HG03280 (cell line): ENCODE measurements around the gene DGKD.

ENCODE experiments used
- ATAC-seq: cut with Tn5 transposase; IDR thresholded peaks from one replicate; pipeline ENCODE4 v1.9.1; 2021; ENCODE audit warnings: mild to moderate bottlenecking, moderate library complexity; ENCODE audit not compliant: unreplicated experiment

Gene DGKD

DNA sequence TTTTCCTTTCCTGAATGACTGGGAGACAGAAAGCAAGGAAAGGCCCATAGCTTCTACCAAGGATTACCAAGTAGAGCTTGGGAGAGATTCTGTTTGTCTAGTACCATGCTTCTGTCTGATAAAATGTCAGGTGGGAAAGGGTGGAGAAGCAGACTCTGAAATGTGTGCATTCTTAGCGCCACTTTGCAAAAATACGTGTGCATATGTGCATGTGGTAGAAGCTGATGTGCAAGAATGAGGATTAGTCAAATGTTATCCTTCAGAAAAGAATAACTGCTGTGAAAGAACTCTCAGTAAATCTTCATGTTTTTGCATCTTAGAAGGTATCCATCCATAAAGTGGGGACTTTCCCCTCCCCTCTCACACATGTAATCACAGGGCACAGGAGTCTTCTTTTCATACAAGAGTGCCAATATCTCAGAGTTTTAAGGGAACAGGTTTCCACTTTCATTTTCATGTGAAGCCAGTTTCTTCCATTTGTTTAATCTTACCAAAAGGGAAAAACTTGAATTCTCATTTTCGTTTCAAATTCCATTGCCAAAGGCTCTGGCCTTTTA, 15.4 kb upstream of the DGKD start:
- no peak for ATAC-seq

DNA sequence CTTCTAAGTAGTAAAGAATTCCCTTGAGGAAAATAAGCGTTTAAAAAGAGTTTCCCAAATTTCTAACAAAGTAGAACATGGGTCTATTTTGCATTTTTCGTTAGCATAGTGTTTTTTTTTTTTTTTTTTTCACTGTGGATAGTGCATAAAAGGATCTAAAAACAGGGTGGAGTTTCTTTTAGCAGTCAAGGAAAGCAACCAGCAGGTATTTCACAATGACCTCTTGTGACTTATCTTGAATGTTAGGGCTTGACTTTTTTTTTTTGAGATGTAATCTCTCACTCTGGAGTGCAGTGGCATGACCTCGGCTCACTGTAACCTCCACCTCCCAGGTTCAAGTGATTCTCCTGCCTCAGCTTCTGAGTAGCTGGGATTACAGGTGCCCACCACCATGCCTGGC, 14.9 kb upstream of the DGKD start:
- no peak for ATAC-seq

DNA sequence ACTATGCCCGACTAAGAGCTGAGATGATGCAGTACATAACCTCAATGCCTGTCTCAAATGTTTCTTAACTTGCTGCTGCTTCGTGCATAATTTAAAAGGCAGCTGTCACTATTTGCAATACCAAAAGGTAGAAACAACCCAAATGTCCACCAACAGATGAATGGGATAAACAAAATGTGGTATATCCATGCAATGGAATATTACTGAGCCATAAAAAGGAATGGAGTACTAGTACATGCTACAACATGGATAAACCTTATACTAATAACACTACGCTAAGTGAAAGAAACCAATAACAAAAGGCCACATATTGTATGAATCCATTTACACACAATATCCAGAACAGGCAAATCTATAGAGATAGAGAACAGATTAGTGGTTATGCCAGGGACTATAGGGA, 13.0 kb upstream of the DGKD start:
- ATAC-seq, result no peak

DNA sequence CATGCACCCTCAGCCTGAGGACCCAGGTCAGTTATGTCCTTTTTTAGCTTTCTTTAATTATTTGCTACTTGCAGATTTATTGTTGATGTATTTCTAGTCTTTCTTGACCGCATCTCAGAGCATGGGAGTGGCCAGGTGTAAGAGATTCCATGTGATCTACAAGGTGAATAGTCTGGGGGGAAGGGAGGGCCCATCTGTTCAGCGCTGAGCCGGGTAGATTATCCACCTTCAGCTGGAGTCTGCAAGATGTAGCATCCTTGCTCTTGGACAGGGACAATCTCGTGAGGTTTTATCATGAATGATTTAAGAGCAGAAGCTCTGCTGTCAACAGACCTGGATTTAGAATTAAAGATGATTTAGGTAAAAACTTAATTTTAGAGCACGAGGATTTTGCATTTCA, 12.0 kb upstream of the DGKD start:
- no peak for ATAC-seq

DNA sequence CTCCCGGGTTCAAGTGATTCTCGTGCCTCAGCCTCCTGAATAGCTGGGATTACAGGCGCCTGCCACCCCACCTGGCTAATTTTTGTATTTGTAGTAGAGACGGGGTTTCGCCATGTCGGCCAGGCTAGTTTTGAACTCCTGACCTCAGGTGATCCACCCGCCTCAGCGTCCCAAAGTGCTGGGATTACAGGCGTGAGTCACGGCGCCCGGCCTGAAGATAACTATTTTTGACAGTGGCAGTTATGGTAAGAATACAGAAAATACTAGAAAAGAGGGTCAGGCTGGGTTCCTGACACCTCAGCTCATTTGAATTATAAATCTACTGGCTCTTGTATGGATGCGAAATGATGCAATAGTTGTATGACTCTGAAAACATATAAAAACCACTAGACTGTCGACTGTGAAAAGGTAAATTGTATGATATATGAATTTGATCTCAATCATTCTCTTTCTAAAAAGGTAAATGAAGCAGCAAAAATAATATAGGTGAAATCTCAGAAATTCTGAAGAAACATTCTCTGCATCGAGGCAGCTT, 11.1 kb upstream of the DGKD start:
- ATAC-seq, result no peak

DNA sequence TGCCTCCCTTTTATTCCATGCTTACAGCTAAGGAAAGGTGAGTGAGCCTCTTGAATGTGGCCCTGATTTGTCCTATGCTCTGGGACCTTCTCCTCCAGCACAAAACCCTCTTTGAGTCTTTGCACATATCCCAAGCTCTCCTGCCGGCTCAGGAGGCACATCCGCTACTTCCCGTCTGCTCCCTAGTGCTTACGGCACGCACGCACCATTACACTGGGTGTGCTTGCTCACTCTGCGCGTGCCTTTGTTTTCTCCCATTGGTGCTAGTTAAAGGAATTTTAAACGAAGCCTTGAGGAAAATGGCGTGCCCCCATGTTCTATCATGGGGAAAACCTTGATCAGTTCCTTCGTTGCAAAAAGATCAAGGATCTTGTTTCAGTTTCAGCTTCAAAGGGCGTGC, 7.9 kb upstream of the DGKD start:
- no peak for ATAC-seq

DNA sequence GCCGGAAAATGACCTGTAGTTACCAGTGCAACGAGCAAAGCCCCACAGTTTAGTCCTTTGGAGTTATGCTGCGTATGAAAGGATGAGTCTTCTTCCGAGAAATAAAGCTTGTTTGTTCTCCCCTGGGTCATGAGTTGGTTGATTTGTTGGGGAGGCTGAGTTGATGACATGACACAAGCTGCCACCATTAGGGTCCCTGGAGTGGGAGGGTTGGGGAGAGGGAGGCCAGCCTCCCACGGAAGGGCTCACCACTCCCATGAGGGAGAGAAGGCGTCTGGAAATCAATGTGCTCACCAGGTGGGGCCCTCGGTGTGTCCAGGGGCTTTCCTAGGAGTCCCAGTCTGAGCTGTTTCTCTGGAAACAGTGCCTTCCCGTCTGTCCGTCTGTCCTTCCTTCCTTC, 7.4 kb upstream of the DGKD start:
- ATAC-seq, result no peak

DNA sequence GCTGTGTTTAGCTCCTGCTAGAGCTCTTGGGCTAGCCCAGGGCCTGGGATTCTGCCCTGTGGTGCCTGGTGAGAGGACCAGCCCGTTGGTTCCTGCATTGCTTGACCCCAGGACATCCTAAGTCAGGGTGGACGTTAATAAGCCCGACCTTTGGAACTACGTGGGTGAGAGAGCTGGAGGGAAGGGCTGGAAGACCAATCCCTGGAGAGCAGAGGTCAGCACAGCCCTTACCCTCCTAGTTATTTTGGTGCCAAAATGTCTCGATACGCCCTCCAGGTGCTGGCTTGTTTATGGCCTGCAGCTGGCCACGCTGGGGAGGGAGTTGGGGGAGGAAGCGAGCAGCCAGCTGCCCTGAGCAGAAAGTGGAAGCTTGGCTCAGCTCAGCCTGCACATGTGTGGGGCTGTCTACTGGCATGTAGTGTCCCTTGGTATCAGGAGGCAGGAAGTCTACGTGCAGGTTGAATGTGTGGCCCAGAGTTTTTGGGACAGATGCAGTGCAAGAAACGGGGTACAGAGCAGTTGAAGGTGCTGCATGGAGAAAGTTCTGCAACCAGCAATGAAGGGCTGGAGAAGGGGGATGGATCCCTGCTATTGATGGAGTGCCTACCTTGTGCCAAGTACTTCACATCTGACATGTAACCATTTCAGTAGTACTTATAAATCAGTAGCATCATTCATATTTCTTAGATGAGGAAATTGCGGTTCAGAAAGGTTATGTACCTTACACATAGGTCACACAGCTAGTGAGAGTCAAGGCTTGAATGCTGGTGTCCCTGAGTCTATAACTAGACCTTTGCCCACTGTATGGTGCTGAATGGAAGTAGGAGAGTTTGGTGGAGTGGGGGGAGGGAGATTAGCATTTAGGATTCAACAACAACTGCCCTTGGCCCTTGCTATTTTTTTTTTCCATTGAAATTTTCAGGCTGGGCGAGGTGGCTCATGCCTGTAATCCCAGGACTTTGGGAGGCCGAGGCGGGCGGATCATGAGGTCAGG, 5.0 kb upstream of the DGKD start:
- peak; percentile 61 for ATAC-seq

DNA sequence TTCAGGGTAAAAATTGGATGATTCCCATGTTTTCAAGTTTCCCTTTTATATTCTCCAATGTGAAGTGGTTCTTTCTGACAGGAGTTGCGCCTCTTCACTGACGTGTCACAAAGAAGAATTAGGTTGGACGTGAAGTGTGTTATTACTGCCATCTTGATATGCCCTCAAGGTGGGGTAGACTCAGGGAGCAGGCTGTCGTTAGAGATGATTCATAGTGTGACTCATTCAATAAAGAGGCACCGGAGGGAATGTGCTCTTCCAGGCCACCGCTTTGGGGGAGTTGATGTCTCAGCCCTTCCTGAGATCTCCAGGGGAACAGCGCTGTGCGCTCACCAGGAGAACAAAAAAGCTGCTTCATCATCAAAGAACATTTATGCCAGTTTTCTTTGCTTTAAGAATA, 3.6 kb upstream of the DGKD start:
- ATAC-seq, result no peak

DNA sequence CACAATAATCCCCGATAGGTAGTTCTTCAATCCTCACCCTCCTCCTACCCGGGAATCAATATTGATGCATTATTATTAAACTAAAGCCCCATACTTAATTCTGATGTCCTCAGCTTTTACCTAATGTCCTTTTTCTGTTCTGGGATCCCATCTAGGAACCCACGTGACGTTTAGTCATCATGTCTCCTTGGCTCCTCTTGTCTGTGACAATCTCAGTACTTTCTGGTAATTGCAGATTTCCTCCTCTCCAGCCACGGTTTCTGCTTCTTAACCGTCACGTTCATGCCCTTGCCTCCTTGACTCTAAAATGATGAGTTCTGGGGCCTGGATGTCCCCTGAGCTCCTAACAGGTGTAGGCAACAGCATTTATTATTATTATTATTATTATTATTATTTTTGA, 2.9 kb upstream of the DGKD start:
- no peak for ATAC-seq

DNA sequence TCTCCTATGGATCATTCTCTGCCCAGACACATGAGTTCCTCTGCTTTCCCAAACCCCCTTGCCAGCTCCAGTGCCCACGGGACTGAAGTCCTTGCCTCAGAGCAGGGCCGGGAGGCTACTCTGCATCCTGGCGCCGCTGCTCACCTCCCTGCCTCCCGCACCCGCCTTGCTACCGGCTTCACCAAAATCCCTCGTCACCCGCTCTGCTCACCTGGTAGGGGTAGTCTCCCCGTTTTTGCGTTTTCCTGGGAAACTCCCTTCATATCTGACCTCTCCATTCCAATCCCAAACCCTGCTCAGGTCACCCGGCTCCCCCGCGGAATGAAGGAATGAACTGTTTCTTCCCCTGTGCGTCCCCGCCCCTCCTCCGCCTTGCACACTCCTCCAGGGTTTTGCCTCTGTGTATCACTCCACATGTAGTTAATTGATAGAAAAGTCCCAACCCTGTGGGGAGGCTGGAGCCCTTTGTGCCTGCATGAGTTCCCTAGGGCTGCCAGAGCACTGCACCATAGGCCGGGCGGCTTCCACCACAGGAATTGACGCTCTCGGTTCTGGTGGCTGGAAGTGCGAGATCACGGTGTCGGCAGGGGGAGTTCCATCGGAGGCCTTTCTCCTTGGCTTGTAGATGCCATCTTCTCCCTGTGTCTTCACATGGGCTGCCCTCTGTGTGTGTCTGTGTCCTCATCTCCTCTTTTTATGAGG, 2.0 kb upstream of the DGKD start:
- no peak for ATAC-seq

DNA sequence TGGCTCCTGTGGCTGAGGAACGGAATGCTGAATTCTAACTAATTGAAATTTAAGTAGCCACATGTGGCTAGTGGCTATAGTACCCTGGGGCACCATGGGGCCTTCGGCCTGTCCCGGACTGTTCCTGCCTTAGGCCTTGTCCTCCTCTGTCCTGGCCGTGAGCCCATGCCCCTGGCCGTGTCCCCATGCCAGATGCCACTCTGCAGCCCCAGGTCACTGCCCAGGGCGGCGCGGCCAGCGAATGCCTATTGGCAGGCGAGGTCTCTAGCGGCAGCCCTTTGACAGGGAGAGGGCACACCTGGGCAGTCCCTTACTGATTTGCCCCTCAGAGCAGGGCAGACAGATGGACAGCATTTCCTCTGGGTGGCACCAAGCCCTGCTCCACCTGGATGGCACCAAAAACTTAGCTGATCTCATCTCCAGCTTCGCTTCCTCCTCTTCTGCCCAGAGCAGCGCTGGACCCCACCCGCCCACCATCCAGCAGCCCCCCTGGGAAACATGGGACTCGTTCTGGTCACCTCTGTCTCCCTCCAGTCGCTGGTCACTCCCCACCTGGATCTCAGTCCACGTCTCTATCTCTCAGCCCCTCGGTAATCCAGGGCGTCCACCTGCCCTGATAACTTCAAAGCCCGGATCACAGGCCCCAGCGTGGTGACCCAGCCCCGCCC, 1.1 kb upstream of the DGKD start:
- ATAC-seq, result no peak

DNA sequence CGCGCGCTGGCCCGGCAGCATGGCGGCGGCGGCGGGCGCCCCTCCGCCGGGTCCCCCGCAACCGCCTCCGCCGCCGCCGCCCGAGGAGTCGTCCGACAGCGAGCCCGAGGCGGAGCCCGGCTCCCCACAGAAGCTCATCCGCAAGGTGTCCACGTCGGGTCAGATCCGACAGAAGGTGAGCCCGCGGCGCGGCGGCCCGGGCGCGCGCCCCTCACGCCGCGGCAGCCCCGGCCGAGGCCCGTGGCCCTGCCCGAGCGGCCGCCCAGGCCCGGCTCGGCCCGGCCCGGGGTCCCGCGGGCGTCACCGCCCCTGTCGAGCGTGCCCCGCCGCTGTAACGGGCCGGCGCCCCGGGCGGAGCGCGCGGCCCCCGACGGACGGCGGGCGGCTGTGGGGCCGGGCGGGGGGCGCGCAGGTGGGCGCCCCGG, 218 bp downstream of the DGKD start:
- peak; percentile 53 for ATAC-seq

DNA sequence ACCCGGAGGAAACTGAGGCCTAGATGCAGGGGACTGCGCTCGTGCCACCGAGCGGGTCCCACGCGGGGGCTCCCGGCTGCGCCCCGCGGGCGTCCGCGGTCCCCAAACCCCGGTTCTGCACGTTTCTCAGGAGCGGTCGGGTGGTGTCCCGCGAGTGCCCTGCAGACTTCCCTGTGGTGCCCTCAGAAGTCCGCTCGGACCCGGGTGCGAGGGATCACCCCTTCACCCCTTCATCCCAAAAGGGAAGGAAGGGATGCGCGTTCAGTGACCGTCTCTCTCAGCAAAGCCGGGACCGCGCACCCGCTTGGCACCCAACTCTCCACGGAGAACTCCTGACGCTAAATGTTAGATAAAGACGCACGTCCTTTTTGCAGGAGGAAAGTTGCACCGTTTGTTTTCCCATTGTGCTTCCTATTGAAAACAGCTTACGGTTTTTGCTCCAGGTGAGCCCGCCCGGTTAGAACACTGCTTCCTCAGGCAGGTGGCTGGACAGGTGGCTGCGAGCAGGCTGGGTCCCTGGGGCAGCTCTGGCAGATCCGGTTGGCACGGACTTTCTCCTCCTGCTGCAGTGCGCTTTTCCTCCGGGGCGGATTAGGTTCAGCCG, 779 bp downstream of the DGKD start:
- no peak for ATAC-seq

DNA sequence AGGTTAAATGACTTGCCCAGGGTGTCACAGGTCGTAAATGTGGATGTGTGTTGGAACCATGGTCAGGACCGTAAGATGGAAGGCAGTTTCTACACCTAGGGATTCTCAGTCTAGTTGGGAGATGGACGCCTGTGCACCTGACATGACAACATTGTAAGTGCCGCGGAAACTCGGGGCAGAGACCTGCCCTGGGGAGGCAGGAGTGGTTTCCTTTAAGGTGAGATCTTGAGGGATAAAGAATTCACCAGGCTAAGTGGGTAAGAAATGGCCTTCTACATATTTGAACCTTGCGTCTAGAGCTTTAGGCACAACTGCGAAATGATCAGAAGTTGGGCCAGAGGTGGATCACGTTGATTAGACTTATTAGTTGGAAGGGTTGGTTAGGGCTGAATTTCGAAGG, 1.6 kb downstream of the DGKD start:
- no peak for ATAC-seq

DNA sequence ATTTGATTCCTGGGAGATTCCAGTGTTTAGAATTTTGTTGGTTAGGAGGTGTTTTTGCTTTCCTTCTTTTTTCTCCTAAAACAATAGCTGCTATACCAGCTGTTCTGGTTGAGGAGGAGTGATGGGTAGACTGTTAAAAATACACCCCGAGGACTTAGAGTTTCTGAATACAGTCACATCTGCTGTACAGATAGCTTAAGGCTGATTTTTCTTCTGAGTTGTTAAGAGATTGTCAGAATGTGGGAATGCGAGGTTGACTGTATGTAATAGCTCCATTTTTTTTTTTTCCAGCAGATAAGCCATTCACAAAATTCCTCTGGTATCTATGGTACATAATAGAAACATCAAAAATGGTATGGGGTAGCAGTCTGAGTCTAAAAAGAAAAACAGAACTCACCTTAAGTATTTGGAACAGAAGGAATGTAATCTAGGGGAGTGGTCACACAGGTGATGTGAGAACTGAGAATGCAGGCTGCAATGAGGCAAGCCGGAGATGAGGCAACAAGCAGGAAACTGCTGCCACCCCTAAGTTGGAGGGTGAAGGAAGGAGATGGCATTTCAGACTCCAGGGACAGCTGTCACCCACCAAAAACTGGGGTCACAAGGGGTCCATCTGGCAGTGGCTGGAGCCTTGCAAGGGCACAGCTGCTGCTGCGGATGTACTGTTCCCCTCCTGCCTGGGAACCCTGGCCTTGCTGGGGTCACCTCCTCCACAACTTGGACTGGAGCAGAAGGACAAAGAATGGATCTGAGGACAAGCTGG, 2.4 kb downstream of the DGKD start:
- ATAC-seq, result no peak

DNA sequence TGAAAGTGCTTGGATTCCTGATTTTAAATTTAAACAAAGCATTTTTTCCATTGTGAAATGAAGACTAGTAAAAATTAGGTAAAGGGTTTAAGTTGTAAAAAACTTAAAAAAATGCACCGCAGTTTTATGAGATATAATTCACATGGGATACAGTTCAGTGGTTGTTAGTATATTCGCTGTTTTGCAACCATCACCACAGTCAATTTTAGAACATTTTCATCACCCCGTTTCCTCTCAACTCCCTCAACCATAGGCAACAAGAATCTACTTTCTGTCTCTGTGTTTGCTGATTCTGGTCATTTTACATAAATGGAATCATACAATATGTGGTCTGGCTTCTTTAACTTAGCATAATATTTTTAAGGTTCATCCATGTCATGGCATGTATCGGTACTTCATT, 4.0 kb downstream of the DGKD start:
- ATAC-seq, result no peak

DNA sequence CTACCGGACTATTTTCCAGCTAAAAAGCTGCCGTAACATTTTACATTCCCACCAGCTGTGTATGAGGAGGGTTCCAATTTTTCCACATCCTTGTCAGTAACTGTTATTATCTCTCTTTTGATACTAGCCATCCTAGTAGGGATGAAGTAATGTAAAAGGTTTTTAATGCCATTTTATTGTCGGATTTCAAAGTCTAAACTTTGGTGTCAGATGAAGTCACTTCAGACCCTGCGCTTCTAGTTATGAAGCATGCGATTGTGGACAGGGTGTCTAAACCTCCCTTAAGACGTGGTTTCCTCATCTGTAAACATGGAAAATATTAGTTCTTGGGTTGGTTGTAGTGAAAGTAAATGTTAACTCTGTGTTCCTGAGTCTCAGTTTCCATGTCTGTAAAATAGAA, 4.7 kb downstream of the DGKD start:
- ATAC-seq, result no peak

DNA sequence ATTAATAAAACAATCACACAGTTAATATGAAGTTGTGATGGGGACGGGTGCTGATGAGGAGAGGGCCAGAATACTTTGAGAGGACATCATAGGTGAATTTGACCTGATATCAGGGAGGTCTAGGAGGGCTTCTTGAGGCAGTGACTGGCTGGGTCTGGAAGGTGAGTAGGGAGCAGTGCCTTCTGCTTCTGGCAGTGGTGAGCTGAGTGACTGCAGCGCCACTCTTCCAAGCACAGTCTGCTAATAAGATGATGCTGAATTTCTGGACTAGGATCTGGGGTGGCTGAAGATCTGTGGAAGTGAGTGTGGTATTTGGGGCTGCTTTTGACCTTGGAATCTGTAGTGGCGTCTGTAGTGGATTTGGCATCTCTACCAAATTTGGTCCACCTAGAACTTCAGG, 5.5 kb downstream of the DGKD start:
- ATAC-seq, result no peak

DNA sequence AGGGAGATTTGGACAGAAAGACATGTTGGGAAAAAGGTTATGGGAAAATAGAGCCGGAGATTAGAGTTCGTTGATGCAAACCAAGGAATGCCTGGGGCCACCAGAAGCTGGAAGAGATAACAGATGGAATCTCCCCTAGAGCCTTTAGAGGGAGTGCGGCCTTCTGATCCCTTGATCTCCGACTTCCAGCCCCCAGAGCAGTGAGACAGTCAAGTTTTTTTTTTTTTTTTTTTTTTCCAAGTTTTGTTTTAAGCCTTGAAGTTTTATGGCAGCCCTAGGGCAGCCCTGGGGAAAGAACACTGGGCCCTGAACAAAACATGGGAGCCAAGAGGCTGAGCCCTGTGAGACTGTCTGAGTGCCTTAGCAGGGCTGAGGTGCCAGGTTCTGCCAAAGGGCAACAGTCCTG, 6.5 kb downstream of the DGKD start:
- ATAC-seq, result no peak
